Keratinocyte (primary cell): ENCODE measurements around the gene FAM107B. TPM values are rescaled to one million over a fixed set of nuclear protein-coding genes. Genes with fewer than 3 reads are reported as not detected.

Source experiments
- DNase-seq: peaks from one replicate; pipeline ENCODE4 v3.0.0-alpha.2; 2011; ENCODE audit warnings: low read depth, missing footprints, low spot score
- FAIRE-seq: peaks from 2 replicates; lab custom pipeline; 2011; peaks lifted over from hg19 to GRCh38; lab: Jason Lieb, UNC
- H2AFZ ChIP-seq: 2 replicates; pipeline ENCODE4 v1.6.0; 2012; ENCODE audit warnings: low read length, control low read depth, inconsistent platforms; ENCODE audit not compliant: control insufficient read depth
- H3K27ac ChIP-seq: 2 replicates; pipeline ENCODE4 v1.5.1; 2011; ENCODE audit warnings: low read length; ENCODE audit not compliant: control insufficient read depth, insufficient read depth
- H3K27me3 ChIP-seq: 3 replicates; pipeline ENCODE4 v1.6.0; 2011; ENCODE audit warnings: low read length; ENCODE audit not compliant: control insufficient read depth, insufficient read depth; ENCODE audit errors: extremely low read depth
- H3K36me3 ChIP-seq, 2 experiments: 2 replicates in 1 of 2; 3 replicates in 1 of 2; pipeline ENCODE4 v1.5.1; 2011; ENCODE audit warnings: low read length in 2 of 2, mild to moderate bottlenecking in 1 of 2; ENCODE audit not compliant: control insufficient read depth in 2 of 2, insufficient read depth in 2 of 2; ENCODE audit errors: extremely low read depth in 1 of 2
- H3K4me1 ChIP-seq: 3 replicates; pipeline ENCODE4 v1.5.1; 2011; ENCODE audit warnings: low read length; ENCODE audit not compliant: control insufficient read depth, insufficient read depth; ENCODE audit errors: extremely low read depth
- H3K4me2 ChIP-seq: 3 replicates; pipeline ENCODE4 v1.6.0; 2011; ENCODE audit warnings: low read depth, low read length; ENCODE audit not compliant: control insufficient read depth, insufficient read depth; ENCODE audit errors: extremely low read depth
- H3K4me3 ChIP-seq, 3 experiments: fragments of 200-600 bp in 1 of 3; sonication (generic) in 1 of 3; 2 replicates in 2 of 3; 3 replicates in 1 of 3; pipeline ENCODE4 v1.5.1; 2011 to 2016; ENCODE audit warnings: low read length in 3 of 3, mild to moderate bottlenecking in 3 of 3, control low read depth in 2 of 3, inconsistent platforms in 1 of 3, low read depth in 1 of 3, mixed read lengths in 1 of 3, mixed run types in 1 of 3, moderate library complexity in 1 of 3; ENCODE audit not compliant: control insufficient read depth in 2 of 3, insufficient read depth in 2 of 3; ENCODE audit errors: extremely low read depth in 1 of 3
- H3K79me2 ChIP-seq: 2 replicates; pipeline ENCODE4 v1.6.0; 2012; ENCODE audit warnings: low read length; ENCODE audit not compliant: control insufficient read depth, insufficient read depth
- H3K9ac ChIP-seq: 3 replicates; pipeline ENCODE4 v1.6.0; 2011; ENCODE audit warnings: low read length; ENCODE audit not compliant: control insufficient read depth, insufficient read depth; ENCODE audit errors: extremely low read depth
- H3K9me1 ChIP-seq: 3 replicates; pipeline ENCODE4 v1.6.0; 2011; ENCODE audit warnings: low read length; ENCODE audit not compliant: control insufficient read depth, insufficient read depth; ENCODE audit errors: extremely low read depth
- H3K9me3 ChIP-seq: 2 replicates; pipeline ENCODE4 v1.5.1; 2012; ENCODE audit warnings: low read depth, low read length; ENCODE audit not compliant: control insufficient read depth
- H4K20me1 ChIP-seq: 3 replicates; pipeline ENCODE4 v1.6.0; 2011; ENCODE audit warnings: low read length; ENCODE audit not compliant: control insufficient read depth, insufficient read depth; ENCODE audit errors: extremely low read depth
- EZH2 ChIP-seq: IDR thresholded peaks from one replicate; pipeline ENCODE4 v1.6.1; 2012; ENCODE audit warnings: inconsistent platforms, mild to moderate bottlenecking, low read length, moderate library complexity
- dilution Hi-C: fragments of 300-500 bp; cut with MboI; formaldehyde crosslinking; loops from one replicate; pipeline ENCODE4 v1.7.0; 2020; ENCODE audit warnings: low sequenced_read_pairs; ENCODE audit not compliant: extremely low pct_ligation_motif_present
- polyA plus RNA-seq, 5 experiments: library from polyadenylated mRNA; depleted of rRNA in 3 of 5; stranded (reverse) in 3 of 5; stranded (forward) in 1 of 5; unstranded in 1 of 5; fragments of >200 nt; gene quantifications; 1 replicate in 1 of 5; 2 replicates in 3 of 5; 3 replicates in 1 of 5; pipeline versions ENCODE4 v1.2.1 to v1.2.3, GENCODE V29; 2011 to 2012; ENCODE audit warnings: missing spikeins in 2 of 5, low read depth in 1 of 5, low replicate concordance in 1 of 5
- TF ChIP-seq, protein P1 (sequence below), 3 experiments: IDR thresholded peaks in 1 of 3; conservative IDR thresholded peaks in 1 of 3; optimal IDR thresholded peaks in 1 of 3; 2 replicates in 2 of 3; 3 replicates in 1 of 3; pipeline versions ENCODE3 to v1.5.1; 2011; ENCODE audit warnings: low read length in 3 of 3, mild to moderate bottlenecking in 3 of 3, moderate library complexity in 2 of 3, control low read depth in 1 of 3, inconsistent platforms in 1 of 3; ENCODE audit not compliant: insufficient read depth in 2 of 3; ENCODE audit errors: extremely low read depth in 1 of 3

The FAM107B gene
- polyA plus RNA-seq, 1 donor (not counting 4 experiments of a cell fraction or from before 2014, with no cell fraction given), result 8.7 TPM

DNA sequence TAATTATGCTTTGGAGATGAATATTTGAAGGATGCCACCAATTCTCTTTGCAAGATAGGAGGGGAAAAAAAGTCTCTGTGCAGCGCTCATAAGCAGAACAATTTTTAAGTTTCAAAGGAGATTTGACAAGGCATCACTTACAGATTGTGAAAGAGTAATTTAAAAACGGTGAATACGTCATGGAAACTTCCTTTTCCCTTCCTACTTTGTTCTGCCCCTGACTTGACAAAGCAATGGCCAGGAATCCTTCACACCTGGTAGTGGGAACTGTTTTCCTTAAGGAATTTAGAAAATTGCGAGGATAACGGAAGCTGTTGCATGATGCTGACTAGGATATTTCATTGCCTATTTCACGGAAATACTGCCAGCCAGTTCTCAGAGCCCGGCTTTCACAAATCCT, 16.7 kb downstream of the FAM107B start:
- no peaks in the 10 kb centered on the region for H3K79me2 ChIP-seq
- H3K27me3 ChIP-seq, result peaks cover 6% of the 10 kb centered on the region
- no peak for DNase-seq
- no peak overlapping the region for H2AFZ ChIP-seq
- FAIRE-seq, result no peak
- H3K4me2 ChIP-seq, result no peak overlapping the region
- no peaks in the 10 kb centered on the region for H3K4me1 ChIP-seq
- TF ChIP-seq, protein P1, sequence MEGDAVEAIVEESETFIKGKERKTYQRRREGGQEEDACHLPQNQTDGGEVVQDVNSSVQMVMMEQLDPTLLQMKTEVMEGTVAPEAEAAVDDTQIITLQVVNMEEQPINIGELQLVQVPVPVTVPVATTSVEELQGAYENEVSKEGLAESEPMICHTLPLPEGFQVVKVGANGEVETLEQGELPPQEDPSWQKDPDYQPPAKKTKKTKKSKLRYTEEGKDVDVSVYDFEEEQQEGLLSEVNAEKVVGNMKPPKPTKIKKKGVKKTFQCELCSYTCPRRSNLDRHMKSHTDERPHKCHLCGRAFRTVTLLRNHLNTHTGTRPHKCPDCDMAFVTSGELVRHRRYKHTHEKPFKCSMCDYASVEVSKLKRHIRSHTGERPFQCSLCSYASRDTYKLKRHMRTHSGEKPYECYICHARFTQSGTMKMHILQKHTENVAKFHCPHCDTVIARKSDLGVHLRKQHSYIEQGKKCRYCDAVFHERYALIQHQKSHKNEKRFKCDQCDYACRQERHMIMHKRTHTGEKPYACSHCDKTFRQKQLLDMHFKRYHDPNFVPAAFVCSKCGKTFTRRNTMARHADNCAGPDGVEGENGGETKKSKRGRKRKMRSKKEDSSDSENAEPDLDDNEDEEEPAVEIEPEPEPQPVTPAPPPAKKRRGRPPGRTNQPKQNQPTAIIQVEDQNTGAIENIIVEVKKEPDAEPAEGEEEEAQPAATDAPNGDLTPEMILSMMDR (optimal IDR thresholded peaks at IDR 0.05 in 1 of 3, IDR thresholded peaks at IDR 0.05 in 1 of 3, conservative IDR thresholded peaks at IDR 0.05 in 1 of 3; ENCODE audit: extremely low read depth in 1 of 3, insufficient read depth in 2 of 3, low read length in 3 of 3), result no peak
- H3K36me3 ChIP-seq, result no peaks in the 10 kb centered on the region
- H3K9ac ChIP-seq, result no peak overlapping the region
- no peak overlapping the region for H3K4me3 ChIP-seq
- H3K9me3 ChIP-seq, result no peaks in the 10 kb centered on the region
- no peak overlapping the region for H3K27ac ChIP-seq
- dilution Hi-C loops, result no loop called here
- no peaks in the 10 kb centered on the region for H4K20me1 ChIP-seq
- H3K9me1 ChIP-seq, result no peaks in the 10 kb centered on the region

DNA sequence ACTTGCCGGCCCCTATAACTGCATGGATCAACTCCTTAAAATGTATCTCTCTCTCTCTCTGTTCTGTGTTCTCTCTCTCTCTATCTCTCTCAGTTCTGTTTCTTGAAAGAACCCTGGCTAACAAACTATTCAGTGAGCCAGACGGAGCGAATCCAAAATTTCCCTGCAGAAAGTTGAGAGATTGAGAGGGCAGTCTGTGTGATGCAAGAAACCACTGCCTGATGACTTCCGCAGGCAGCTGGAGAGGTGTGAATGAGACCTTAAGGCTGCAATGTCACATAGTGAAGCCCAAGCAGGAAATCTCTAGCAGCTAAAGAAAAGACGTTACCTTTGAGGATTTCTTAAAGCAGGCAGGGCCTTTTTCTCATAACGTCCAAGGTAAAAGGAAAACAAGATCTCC, 17.3 kb downstream of the FAM107B start:
- Histone ChIP-seq H3K9ac (no peak overlapping the region), H3K9me1 (no peaks in the 10 kb centered on the region), H3K27me3 (peaks cover 6% of the 10 kb centered on the region), H3K9me3 (no peaks in the 10 kb centered on the region), H4K20me1 (no peaks in the 10 kb centered on the region), H3K36me3 (no peaks in the 10 kb centered on the region), H3K79me2 (no peaks in the 10 kb centered on the region), H2AFZ (no peak overlapping the region), H3K4me2 (no peak overlapping the region), H3K4me1 (no peaks in the 10 kb centered on the region), H3K4me3 (no peak overlapping the region), H3K27ac (no peak overlapping the region)
- DNase-seq (no peak), FAIRE-seq (no peak)
- TF ChIP-seq, protein P1 (optimal IDR thresholded peaks at IDR 0.05 in 1 of 3, IDR thresholded peaks at IDR 0.05 in 1 of 3, conservative IDR thresholded peaks at IDR 0.05 in 1 of 3; ENCODE audit: extremely low read depth in 1 of 3, insufficient read depth in 2 of 3, low read length in 3 of 3), result no peak
- no peak for TF ChIP-seq EZH2
- dilution Hi-C loops, result no loop called here
